NCI-H446 (cell line): ENCODE measurements around the gene PDLIM7.

Source experiments
- DNase-seq, 2 experiments: peaks; one replicate each; lab custom pipeline; 2025; lab: John Stamatoyannopoulos, UW

Gene PDLIM7

GRCh38 chr5:177456976-177457851 is 40.2 kb downstream of the PDLIM7 start:
- peak; percentile 87 to 90 for DNase-seq

GRCh38 chr5:177456591-177456964 is 40.8 kb downstream of the PDLIM7 start:
- no peak for DNase-seq

GRCh38 chr5:177455661-177456590 is 41.5 kb downstream of the PDLIM7 start:
- DNase-seq, result peak; percentile 75 to 92

GRCh38 chr5:177455036-177455660 is 42.3 kb downstream of the PDLIM7 start:
- DNase-seq, result peak; percentile 39 to 80

GRCh38 chr5:177454397-177455035 is 42.9 kb downstream of the PDLIM7 start:
- DNase-seq, result peak; percentile 64 to 91

- peak; percentile 18 to 61 for DNase-seq
These were observed 43.5 kb downstream of the PDLIM7 start for GRCh38 chr5:177453852-177454396.

- DNase-seq, result peak in 1 of 2 experiments; percentile 22
These were observed 44.4 kb downstream of the PDLIM7 start for GRCh38 chr5:177452688-177453638.

- no peak for DNase-seq
These were observed 46.6 kb downstream of the PDLIM7 start for GRCh38 chr5:177450667-177451424.

GRCh38 chr5:177449140-177450061 is 48.0 kb downstream of the PDLIM7 start:
- DNase-seq, result no peak

- DNase-seq, result no peak
These were observed 49.0 kb downstream of the PDLIM7 start for GRCh38 chr5:177448244-177448950.

- DNase-seq, result peak in 1 of 2 experiments; percentile 41
These were observed 49.7 kb downstream of the PDLIM7 start for GRCh38 chr5:177447611-177448243.

GRCh38 chr5:177447066-177447610 is 50.3 kb downstream of the PDLIM7 start:
- DNase-seq, result peak in 1 of 2 experiments; percentile 72

- DNase-seq, result peak; percentile 29 to 68
These were observed 51.0 kb downstream of the PDLIM7 start, which contains the start of gene PRR7 for GRCh38 chr5:177446200-177447065. TSS of gene PRR7 (plus strand) at chr5:177446814. CDS start at chr5:177455068, 8,254 bp downstream.

- DNase-seq, result no peak
These were observed 51.5 kb downstream of the PDLIM7 start for GRCh38 chr5:177445917-177446199.

GRCh38 chr5:177445052-177445916 is 52.1 kb downstream of the PDLIM7 start:
- DNase-seq, result no peak
